B cell (primary cell): Measurements from ENCODE around the gene COL5A1.

ENCODE experiments used
- EZH2 ChIP-seq: IDR thresholded peaks from 2 replicates; pipeline ENCODE4 v1.6.1; 2012; ENCODE audit warnings: borderline replicate concordance, low read depth, mild to moderate bottlenecking, moderate library complexity, low read length; ENCODE audit not compliant: insufficient read depth, poor library complexity, severe bottlenecking
- TF ChIP-seq, protein P1 (sequence below): fragments of 200-600 bp; IDR thresholded peaks from one replicate; pipeline ENCODE4 v1.8.0; 2022; ENCODE audit warnings: antibody characterized with exemption, mild to moderate bottlenecking

DNA sequence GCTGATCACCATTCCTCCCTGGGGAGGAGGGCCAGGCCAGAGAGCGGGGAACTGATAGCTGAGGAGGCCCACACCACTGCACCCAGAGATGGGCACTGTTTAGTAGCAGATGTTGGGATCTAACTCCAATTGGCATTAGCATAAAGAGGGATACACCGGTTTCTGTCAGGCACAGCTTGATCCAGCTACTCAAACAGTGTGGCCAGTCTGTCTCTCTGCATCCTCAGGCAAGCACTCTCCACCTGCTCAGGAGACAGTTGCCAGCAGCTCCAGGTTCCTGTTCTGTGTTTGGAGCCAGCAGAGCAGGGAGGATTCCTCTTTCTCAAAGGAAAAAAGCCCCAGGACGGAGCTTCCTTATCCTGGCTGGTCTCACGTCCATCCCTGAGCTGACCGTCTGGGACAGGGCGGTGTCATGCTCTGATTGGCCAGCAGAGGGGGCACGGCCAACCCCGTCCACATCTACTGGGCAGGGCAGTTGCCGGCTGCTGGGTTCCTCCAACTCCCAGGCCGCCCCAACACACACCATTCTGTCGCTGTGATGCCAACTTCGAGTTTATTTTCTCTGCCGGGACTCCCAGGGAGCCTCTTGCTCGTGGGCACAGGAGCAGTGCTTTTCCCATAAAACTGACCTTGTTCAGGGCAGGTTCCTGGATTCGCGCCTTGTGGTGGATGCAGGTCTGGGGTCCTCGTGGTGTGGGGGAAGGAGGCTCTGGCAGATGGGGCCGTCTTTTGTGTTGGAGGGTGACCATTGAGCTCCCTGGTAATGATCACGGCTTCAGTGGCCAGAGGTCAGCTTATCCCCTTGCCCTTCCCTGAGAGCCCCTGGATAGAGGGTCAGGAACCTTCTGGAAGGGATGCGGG lies 47.9 kb downstream of the COL5A1 start:
- TF ChIP-seq, protein P1, sequence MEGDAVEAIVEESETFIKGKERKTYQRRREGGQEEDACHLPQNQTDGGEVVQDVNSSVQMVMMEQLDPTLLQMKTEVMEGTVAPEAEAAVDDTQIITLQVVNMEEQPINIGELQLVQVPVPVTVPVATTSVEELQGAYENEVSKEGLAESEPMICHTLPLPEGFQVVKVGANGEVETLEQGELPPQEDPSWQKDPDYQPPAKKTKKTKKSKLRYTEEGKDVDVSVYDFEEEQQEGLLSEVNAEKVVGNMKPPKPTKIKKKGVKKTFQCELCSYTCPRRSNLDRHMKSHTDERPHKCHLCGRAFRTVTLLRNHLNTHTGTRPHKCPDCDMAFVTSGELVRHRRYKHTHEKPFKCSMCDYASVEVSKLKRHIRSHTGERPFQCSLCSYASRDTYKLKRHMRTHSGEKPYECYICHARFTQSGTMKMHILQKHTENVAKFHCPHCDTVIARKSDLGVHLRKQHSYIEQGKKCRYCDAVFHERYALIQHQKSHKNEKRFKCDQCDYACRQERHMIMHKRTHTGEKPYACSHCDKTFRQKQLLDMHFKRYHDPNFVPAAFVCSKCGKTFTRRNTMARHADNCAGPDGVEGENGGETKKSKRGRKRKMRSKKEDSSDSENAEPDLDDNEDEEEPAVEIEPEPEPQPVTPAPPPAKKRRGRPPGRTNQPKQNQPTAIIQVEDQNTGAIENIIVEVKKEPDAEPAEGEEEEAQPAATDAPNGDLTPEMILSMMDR = peak; percentile 53
- no peak for TF ChIP-seq EZH2
